OCI-LY1 (cell line): ENCODE data around the gene MAMDC2.

Source experiments
- H2AFZ ChIP-seq: fragments of 200-600 bp; sonication (generic), shearing (Covaris generic); 2 replicates; pipeline ENCODE4 v1.6.0; 2014; ENCODE audit warnings: antibody characterized with exemption, mild to moderate bottlenecking, low read length
- H3F3A ChIP-seq: fragments of 200-600 bp; sonication (generic), shearing (Covaris generic); 2 replicates; pipeline ENCODE4 v1.6.0; 2014; ENCODE audit warnings: mild to moderate bottlenecking, antibody characterized with exemption, low read length, moderate library complexity; ENCODE audit not compliant: insufficient read depth
- H3K27ac ChIP-seq: fragments of 200-600 bp; sonication (generic); 2 replicates; pipeline ENCODE4 v1.5.1; 2014; ENCODE audit warnings: low read length, mixed run types, mild to moderate bottlenecking, low read depth; ENCODE audit not compliant: poor library complexity, severe bottlenecking
- H3K27me3 ChIP-seq: fragments of 200-600 bp; sonication (generic); 2 replicates; pipeline ENCODE4 v1.6.0; 2014; ENCODE audit warnings: antibody characterized with exemption, mild to moderate bottlenecking, low read length, moderate library complexity; ENCODE audit not compliant: insufficient read depth
- H3K36me3 ChIP-seq: fragments of 200-600 bp; sonication (generic); 2 replicates; pipeline ENCODE4 v1.6.1; 2014; ENCODE audit warnings: mild to moderate bottlenecking, antibody characterized with exemption, low read length, moderate library complexity, mixed read lengths; ENCODE audit not compliant: insufficient read depth
- H3K4me1 ChIP-seq: fragments of 200-600 bp; sonication (generic); 2 replicates; pipeline ENCODE4 v1.5.1; 2014; ENCODE audit warnings: mild to moderate bottlenecking, low read length, moderate library complexity; ENCODE audit not compliant: insufficient read depth, severe bottlenecking
- H3K4me2 ChIP-seq: fragments of 200-600 bp; sonication (generic), shearing (Covaris generic); 2 replicates; pipeline ENCODE4 v1.6.1; 2014; ENCODE audit warnings: low read length
- H3K4me3 ChIP-seq: fragments of 200-600 bp; sonication (generic); 2 replicates; pipeline ENCODE4 v1.5.1; 2014; ENCODE audit warnings: low read length, low read depth, mild to moderate bottlenecking, mixed read lengths; ENCODE audit not compliant: poor library complexity, severe bottlenecking
- H3K79me2 ChIP-seq: fragments of 200-600 bp; shearing (Covaris generic); 2 replicates; pipeline ENCODE4 v1.6.1; 2016; ENCODE audit warnings: mixed run types, low read length, mixed read lengths; ENCODE audit not compliant: insufficient read depth
- H3K9ac ChIP-seq: fragments of 200-600 bp; sonication (generic), shearing (Covaris generic); 2 replicates; pipeline ENCODE4 v1.6.1; 2014; ENCODE audit warnings: mild to moderate bottlenecking, low read length, mixed read lengths
- H3K9me2 ChIP-seq: fragments of 200-600 bp; sonication (generic), shearing (Covaris generic); 2 replicates; pipeline ENCODE4 v1.6.1; 2014; ENCODE audit warnings: low read depth, mild to moderate bottlenecking, low read length, mixed read lengths
- H3K9me3 ChIP-seq: fragments of 200-600 bp; shearing (Covaris generic); 2 replicates; pipeline ENCODE4 v1.6.1; 2014; ENCODE audit warnings: low read length, mixed read lengths
- H4K20me1 ChIP-seq: fragments of 200-600 bp; sonication (generic), shearing (Covaris generic); 2 replicates; pipeline ENCODE4 v1.6.0; 2016; ENCODE audit warnings: mild to moderate bottlenecking, low read length; ENCODE audit not compliant: insufficient read depth
- EZH2 ChIP-seq: fragments of 200-600 bp; sonication (generic), shearing (Covaris generic); IDR thresholded peaks from 2 replicates; pipeline ENCODE4 v1.8.0; 2017; ENCODE audit warnings: borderline replicate concordance, mixed run types, mild to moderate bottlenecking, antibody characterized with exemption, low read length, moderate library complexity, mixed read lengths
- TF ChIP-seq, protein P1 (sequence below): fragments of 200-600 bp; sonication (generic), shearing (Covaris generic); IDR thresholded peaks from 2 replicates; pipeline ENCODE4 v1.5.1; 2017; ENCODE audit warnings: mild to moderate bottlenecking, antibody characterized with exemption, low read length, moderate library complexity, mixed read lengths

Gene MAMDC2

DNA sequence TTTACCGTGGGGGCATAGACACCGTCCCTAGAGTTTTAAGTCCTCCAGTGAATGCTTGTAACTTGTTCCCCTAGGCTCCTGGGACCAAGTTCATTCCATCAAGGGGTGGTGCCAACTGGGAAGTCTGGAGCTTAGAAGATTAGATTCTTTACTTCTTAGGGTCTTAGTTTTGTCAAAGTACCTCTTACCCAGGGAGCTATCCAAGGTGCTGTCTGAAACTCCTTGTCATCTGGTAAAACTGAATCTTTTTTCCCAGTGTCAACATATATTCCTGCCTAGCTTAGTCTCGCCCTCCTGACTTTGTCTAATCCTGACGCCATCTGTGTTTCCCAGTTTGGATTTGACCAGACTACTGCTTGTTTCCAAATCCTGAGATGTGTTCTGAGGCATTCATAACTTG, 41.6 kb downstream of the MAMDC2 start:
- H3K27me3 ChIP-seq = no peaks in the 10 kb centered on the region
- no peak overlapping the region for H3K4me2 ChIP-seq
- H3K9ac ChIP-seq = no peak overlapping the region
- no peak overlapping the region for H3K27ac ChIP-seq
- H3K9me3 ChIP-seq = no peaks in the 10 kb centered on the region
- H3K79me2 ChIP-seq = no peaks in the 10 kb centered on the region
- H3K36me3 ChIP-seq = no peaks in the 10 kb centered on the region
- no peaks in the 10 kb centered on the region for H3K9me2 ChIP-seq
- no peaks in the 10 kb centered on the region for H3K4me1 ChIP-seq
- no peaks in the 10 kb centered on the region for H3F3A ChIP-seq
- no peaks in the 10 kb centered on the region for H4K20me1 ChIP-seq
- H2AFZ ChIP-seq = no peak overlapping the region
- TF ChIP-seq EZH2 = no peak
- TF ChIP-seq, protein P1, sequence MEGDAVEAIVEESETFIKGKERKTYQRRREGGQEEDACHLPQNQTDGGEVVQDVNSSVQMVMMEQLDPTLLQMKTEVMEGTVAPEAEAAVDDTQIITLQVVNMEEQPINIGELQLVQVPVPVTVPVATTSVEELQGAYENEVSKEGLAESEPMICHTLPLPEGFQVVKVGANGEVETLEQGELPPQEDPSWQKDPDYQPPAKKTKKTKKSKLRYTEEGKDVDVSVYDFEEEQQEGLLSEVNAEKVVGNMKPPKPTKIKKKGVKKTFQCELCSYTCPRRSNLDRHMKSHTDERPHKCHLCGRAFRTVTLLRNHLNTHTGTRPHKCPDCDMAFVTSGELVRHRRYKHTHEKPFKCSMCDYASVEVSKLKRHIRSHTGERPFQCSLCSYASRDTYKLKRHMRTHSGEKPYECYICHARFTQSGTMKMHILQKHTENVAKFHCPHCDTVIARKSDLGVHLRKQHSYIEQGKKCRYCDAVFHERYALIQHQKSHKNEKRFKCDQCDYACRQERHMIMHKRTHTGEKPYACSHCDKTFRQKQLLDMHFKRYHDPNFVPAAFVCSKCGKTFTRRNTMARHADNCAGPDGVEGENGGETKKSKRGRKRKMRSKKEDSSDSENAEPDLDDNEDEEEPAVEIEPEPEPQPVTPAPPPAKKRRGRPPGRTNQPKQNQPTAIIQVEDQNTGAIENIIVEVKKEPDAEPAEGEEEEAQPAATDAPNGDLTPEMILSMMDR = no peak
- no peak overlapping the region for H3K4me3 ChIP-seq

DNA sequence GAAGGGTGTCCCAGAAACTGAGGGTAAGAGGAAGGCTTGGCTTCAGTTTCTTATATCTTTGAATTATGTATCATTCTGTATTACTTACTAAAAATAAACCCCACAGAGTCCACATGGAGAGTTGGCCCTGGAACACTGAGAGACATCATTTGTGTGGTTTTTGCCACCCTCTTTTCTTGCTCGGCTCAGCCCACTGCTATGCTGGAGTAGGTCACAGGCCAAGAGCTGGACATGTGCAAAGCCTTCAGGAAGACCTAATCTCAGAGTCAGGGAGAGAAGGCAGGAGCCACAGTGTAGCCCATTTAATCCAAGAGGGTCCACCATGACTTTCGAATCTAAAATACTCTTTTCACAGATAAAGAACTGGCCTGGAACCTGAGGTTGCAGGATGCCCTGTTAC, 47.5 kb downstream of the MAMDC2 start:
- Histone ChIP-seq H3K4me2 (no peak overlapping the region), H3K4me1 (no peaks in the 10 kb centered on the region), H3K9me3 (no peaks in the 10 kb centered on the region), H3K79me2 (no peaks in the 10 kb centered on the region), H3K36me3 (no peaks in the 10 kb centered on the region), H3K4me3 (no peak overlapping the region), H3K27me3 (no peaks in the 10 kb centered on the region), H3F3A (no peaks in the 10 kb centered on the region), H2AFZ (no peak overlapping the region), H3K9ac (no peak overlapping the region), H4K20me1 (no peaks in the 10 kb centered on the region), H3K27ac (no peak overlapping the region), H3K9me2 (no peaks in the 10 kb centered on the region)
- TF ChIP-seq EZH2 = no peak

DNA sequence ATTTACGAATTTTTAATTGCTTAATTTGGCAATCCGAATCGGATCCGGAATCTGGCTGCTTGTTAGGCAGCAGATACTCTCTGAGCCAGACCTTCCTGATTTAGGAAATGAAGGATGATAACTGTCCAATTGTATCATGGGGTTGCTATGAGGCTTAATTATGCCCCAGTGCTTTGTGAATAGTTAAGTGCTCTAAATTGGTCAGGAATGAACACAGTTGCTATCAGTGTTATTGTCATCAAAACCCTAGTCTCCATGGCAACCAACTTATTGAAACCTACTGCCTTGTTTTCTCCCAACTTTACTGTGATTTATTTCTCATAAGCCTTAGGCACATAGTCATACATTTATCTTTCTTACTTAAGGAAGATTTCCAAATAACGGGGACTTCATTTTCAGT, 47.9 kb downstream of the MAMDC2 start:
- Histone ChIP-seq H3K9me3 (no peaks in the 10 kb centered on the region), H3K9me2 (no peaks in the 10 kb centered on the region), H4K20me1 (no peaks in the 10 kb centered on the region), H2AFZ (no peak overlapping the region), H3K9ac (no peak overlapping the region), H3K36me3 (no peaks in the 10 kb centered on the region), H3K4me2 (no peak overlapping the region), H3F3A (no peaks in the 10 kb centered on the region), H3K27me3 (no peaks in the 10 kb centered on the region), H3K4me1 (no peaks in the 10 kb centered on the region), H3K4me3 (no peak overlapping the region), H3K79me2 (no peaks in the 10 kb centered on the region), H3K27ac (no peak overlapping the region)
- TF ChIP-seq EZH2 = no peak
- TF ChIP-seq, protein P1 = no peak

DNA sequence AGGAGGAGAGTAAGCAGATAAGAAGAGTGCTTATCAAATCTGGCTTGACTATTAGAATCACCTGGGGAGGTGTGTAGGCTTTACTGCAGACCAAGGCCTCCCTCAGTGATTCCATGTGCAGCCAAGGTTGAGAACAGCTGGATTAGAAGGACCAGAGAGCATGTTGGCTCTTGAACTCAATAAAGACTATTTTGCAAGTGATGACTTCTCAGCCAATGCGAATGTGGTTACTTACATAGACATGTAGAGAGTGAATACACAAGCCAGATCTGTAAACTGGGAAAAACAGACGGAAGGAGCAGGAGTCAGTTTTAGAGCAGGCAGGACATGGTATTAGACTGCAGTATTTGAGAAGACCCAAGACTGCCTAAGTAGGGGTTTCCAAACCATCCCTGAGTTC, 48.5 kb downstream of the MAMDC2 start:
- TF ChIP-seq EZH2 = no peak
- TF ChIP-seq, protein P1 = no peak
- H4K20me1 ChIP-seq = no peaks in the 10 kb centered on the region

More for the DNA sequence above, 48.5 kb downstream of the MAMDC2 start:
- no peak overlapping the region for H3K27ac ChIP-seq
- no peaks in the 10 kb centered on the region for H3F3A ChIP-seq
- no peak overlapping the region for H3K4me3 ChIP-seq
- no peaks in the 10 kb centered on the region for H3K9me2 ChIP-seq
- no peak overlapping the region for H3K4me2 ChIP-seq
- H3K36me3 ChIP-seq = no peaks in the 10 kb centered on the region
- no peaks in the 10 kb centered on the region for H3K27me3 ChIP-seq
- no peaks in the 10 kb centered on the region for H3K79me2 ChIP-seq
- H3K4me1 ChIP-seq = no peaks in the 10 kb centered on the region
- no peak overlapping the region for H3K9ac ChIP-seq
- H3K9me3 ChIP-seq = no peaks in the 10 kb centered on the region
- H2AFZ ChIP-seq = no peak overlapping the region
